H1 (cell line): ENCODE results near the gene ADAMTS17. TPM values are rescaled to one million over a fixed set of nuclear protein-coding genes. Genes with fewer than 3 reads are reported as not detected.

ENCODE experiments used
- BACH1 ChIP-seq: IDR thresholded peaks from 2 replicates; pipeline ENCODE4 v1.6.1; 2012; ENCODE audit warnings: low read length, improper control_type of control experiment
- BCL11A ChIP-seq, 2 experiments: IDR thresholded peaks; one replicate each; pipeline ENCODE4 v1.6.1; 2011; ENCODE audit warnings: low read depth in 2 of 2, low read length in 2 of 2, mild to moderate bottlenecking in 2 of 2
- BRCA1 ChIP-seq: IDR thresholded peaks from 2 replicates; pipeline ENCODE4 v1.6.1; 2012; ENCODE audit warnings: low read depth, low read length, improper control_type of control experiment
- CBX8 ChIP-seq: fragments of 300-800, 300-1000 bp; sonication (generic); IDR thresholded peaks from 2 replicates; pipeline ENCODE4 v1.7.1; 2016; ENCODE audit warnings: low read depth, low read length, borderline replicate concordance
- CHD2 ChIP-seq: IDR thresholded peaks from 2 replicates; pipeline ENCODE4 v1.6.1; 2012; ENCODE audit warnings: low read length, improper control_type of control experiment
- CTBP2 ChIP-seq: IDR thresholded peaks from 2 replicates; pipeline ENCODE4 v1.7.0; 2011; ENCODE audit warnings: borderline replicate concordance, mild to moderate bottlenecking, moderate library complexity, mixed read lengths, low read length; ENCODE audit not compliant: insufficient read depth, insufficient read length
- EGR1 ChIP-seq: IDR thresholded peaks from 2 replicates; pipeline ENCODE4 v1.6.1; 2011; ENCODE audit warnings: low read depth, low read length, borderline replicate concordance
- EP300 ChIP-seq, 2 experiments: IDR thresholded peaks; 1 replicate in 1 of 2; 2 replicates in 1 of 2; pipeline ENCODE4 v1.6.1; 2011 to 2012; ENCODE audit warnings: low read depth in 2 of 2, low read length in 2 of 2, mild to moderate bottlenecking in 2 of 2, borderline replicate concordance in 1 of 2, inconsistent platforms in 1 of 2, moderate library complexity in 1 of 2
- EZH2 ChIP-seq: fragments of 200-600 bp; sonication (generic); IDR thresholded peaks from 2 replicates; pipeline ENCODE4 v1.7.1; 2012; ENCODE audit warnings: low read depth, mild to moderate bottlenecking, moderate library complexity, low read length, inconsistent platforms; ENCODE audit not compliant: severe bottlenecking
- NRF1 ChIP-seq: IDR thresholded peaks from 2 replicates; pipeline ENCODE4 v1.6.1; 2011; ENCODE audit warnings: mild to moderate bottlenecking, low read depth, low read length, improper control_type of control experiment
- RAD21 ChIP-seq, 2 experiments: IDR thresholded peaks in 1 of 2; conservative IDR thresholded peaks in 1 of 2; 2 replicates each; pipeline ENCODE4 v1.6.1; 2011; ENCODE audit warnings: low read depth in 2 of 2, low read length in 2 of 2, improper control_type of control experiment in 1 of 2, inconsistent platforms in 1 of 2, mild to moderate bottlenecking in 1 of 2, moderate library complexity in 1 of 2
- RXRA ChIP-seq: IDR thresholded peaks from 2 replicates; pipeline ENCODE4 v1.6.1; 2011; ENCODE audit warnings: low read depth, mild to moderate bottlenecking, low read length, moderate library complexity; ENCODE audit not compliant: insufficient read depth
- SAP30 ChIP-seq: fragments of 300-600 bp; sonication (generic); IDR thresholded peaks from 2 replicates; pipeline ENCODE4 v1.7.1; 2012; ENCODE audit warnings: low read length, moderate library complexity, mild to moderate bottlenecking, inconsistent platforms; ENCODE audit not compliant: insufficient read depth, insufficient replicate concordance
- SP1 ChIP-seq: IDR thresholded peaks from 2 replicates; pipeline ENCODE4 v1.6.1; 2011; ENCODE audit warnings: low read depth, low read length
- SP4 ChIP-seq: IDR thresholded peaks from 2 replicates; pipeline ENCODE4 v1.6.1; 2012; ENCODE audit warnings: low read length, inconsistent platforms
- TAF1 ChIP-seq: IDR thresholded peaks from 2 replicates; pipeline ENCODE4 v1.6.1; 2011; ENCODE audit warnings: mild to moderate bottlenecking, low read depth, low read length
- TAF7 ChIP-seq: optimal IDR thresholded peaks from 2 replicates; pipeline ENCODE3; 2011; ENCODE audit warnings: low read depth, mild to moderate bottlenecking, inconsistent platforms, low read length, moderate library complexity, borderline replicate concordance
- TBP ChIP-seq: IDR thresholded peaks from 2 replicates; pipeline ENCODE4 v1.6.1; 2011; ENCODE audit warnings: low read depth, low read length, improper control_type of control experiment
- TEAD4 ChIP-seq: IDR thresholded peaks from 2 replicates; pipeline ENCODE4 v1.6.1; 2012; ENCODE audit warnings: low read depth, low read length, inconsistent platforms, mixed read lengths
- YY1 ChIP-seq: IDR thresholded peaks from 2 replicates; pipeline ENCODE4 v1.6.1; 2011; ENCODE audit warnings: low read depth, mild to moderate bottlenecking, low read length
- polyA plus RNA-seq, 7 experiments: library from polyadenylated mRNA; depleted of rRNA in 3 of 7; stranded (reverse) in 5 of 7; unstranded in 2 of 7; fragments of >200 nt in 5 of 7; fragments of 200-250 nt in 2 of 7; gene quantifications; 1 replicate in 5 of 7; 2 replicates in 1 of 7; 4 replicates in 1 of 7; pipeline versions ENCODE4 v1.2.1 to v1.2.3, GENCODE V29; 2011 to 2013; ENCODE audit warnings: missing spikeins in 2 of 7, mixed read lengths in 2 of 7
- total RNA-seq: library from RNA; stranded (reverse); fragmentation: NEBNext Ultra II Directional; extraction: Animal tissue kit (Norgen Biotek cat#: 25700); gene quantifications from 2 replicates; pipeline ENCODE4 v1.2.1, GENCODE V29; 2021

The ADAMTS17 gene
- total and polyA plus RNA-seq, 2 of the 8 experiments (the other 6 are each of a cell fraction or from before 2014, with no cell fraction given) = 0.51 to 1.7 TPM

DNA sequence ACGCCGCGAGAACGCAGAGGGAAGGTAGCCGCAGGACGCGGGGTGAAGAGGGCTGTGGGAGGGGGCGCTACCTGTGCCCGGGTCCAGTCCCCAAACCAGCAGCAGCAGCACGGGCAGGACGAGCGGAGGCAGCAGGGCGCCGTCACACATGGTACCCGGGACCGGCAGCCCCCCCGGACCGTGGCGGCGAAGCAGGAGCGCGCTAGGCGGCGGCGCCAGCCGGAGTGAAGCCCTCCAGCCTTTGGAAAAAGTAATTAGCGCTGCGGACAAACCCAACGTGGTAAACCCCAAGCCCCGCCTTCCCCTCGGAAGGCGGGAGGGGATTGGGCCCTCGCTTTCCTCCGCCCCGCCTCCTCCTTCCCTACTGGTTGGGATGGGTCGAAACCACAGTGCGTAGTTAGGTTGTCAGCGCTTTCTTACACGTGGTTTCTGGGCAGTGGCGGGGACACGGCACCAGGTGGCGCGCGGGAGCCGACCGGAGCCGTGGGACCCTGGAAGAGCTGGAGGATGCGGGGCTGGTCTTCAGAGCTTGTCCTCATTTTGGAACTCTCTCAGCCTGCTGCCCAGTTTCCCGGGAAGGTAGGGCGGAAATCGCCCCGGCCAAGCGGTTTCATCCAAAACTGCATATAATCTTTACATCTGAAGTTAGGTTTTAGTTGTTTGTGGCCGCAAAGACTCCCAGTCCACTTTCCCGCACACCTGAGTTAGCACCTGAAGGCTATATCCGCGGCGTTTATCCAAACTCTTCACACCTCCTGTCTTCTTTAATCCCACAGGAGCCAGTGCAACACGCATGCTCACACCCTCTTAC is at the start of gene ADAMTS17 (continued):
- peak; percentile 80 for TF ChIP-seq SP1
- TF ChIP-seq RXRA = no peak
- no peak for TF ChIP-seq EZH2
- peak; percentile 62 to 70 for TF ChIP-seq RAD21 (IDR thresholded peaks at IDR 0.05 in 1 of 2, conservative IDR thresholded peaks at IDR 0.05 in 1 of 2; ENCODE audit: low read depth in 2 of 2, low read length in 2 of 2)
- no peak for TF ChIP-seq SAP30
- TF ChIP-seq CHD2 = peak; percentile 62; the same call in 1 of the 2 replicates
- TF ChIP-seq TAF7 = no peak
- TF ChIP-seq EGR1 = no peak
- no peak for TF ChIP-seq CBX8
- TF ChIP-seq SP4 = no peak
- peak; percentile 61; the same call in 1 of the 2 replicates for TF ChIP-seq TBP
- no peak for TF ChIP-seq TEAD4
- TF ChIP-seq YY1 = 0 out of 2 replicates have a peak, but pooled peaks have one; percentile 15
- peak; percentile 64 for TF ChIP-seq TAF1
- TF ChIP-seq CTBP2 = no peak
- TF ChIP-seq BCL11A (IDR thresholded peaks at IDR 0.05; ENCODE audit: low read depth in 2 of 2, low read length in 2 of 2) = no peak
- TF ChIP-seq BRCA1 = no peak
- peak in 1 of 2 experiments; percentile 23; a peak in 1 of 3 replicates for TF ChIP-seq EP300 (IDR thresholded peaks at IDR 0.05; ENCODE audit: borderline replicate concordance in 1 of 2, low read depth in 2 of 2, low read length in 2 of 2)
- peak; percentile 97 for TF ChIP-seq BACH1
- TF ChIP-seq NRF1 = no peak
